Heart right ventricle (tissue), 16 donors: ENCODE results near the gene YARS1. TPM values are rescaled to one million over a fixed set of nuclear protein-coding genes. Genes with fewer than 3 reads are reported as not detected.

Experiments
- ATAC-seq, 8 donors: fragments of 200-7000 bp; cut with Tn5 transposase; one replicate each; pipeline ENCODE4 v1.9.1; 2020; ENCODE audit warnings: mild to moderate bottlenecking in 8 of 8, moderate library complexity in 8 of 8, moderate number of reproducible peaks in 1 of 8
- DNase-seq, 2 donors: peaks; one replicate each; pipeline ENCODE4 v3.0.0-alpha.2; 2020
- H3K27ac ChIP-seq, 10 donors: fragments of 200-600 bp; sonication (generic) in 2 of 10; one replicate each; pipeline versions ENCODE4 v1.5.0 to v1.8.0; 2020 to 2022; ENCODE audit warnings: mild to moderate bottlenecking in 3 of 10
- H3K27me3 ChIP-seq, 7 donors: fragments of 200-600 bp; one replicate each; pipeline ENCODE4 v1.8.0; 2021 to 2022; ENCODE audit warnings: mild to moderate bottlenecking in 2 of 7
- H3K36me3 ChIP-seq, 9 donors: fragments of 200-600 bp; sonication (generic) in 1 of 9; one replicate each; pipeline versions ENCODE4 v1.5.0 to v1.8.0; 2020 to 2022; ENCODE audit warnings: mild to moderate bottlenecking in 2 of 9
- H3K4me1 ChIP-seq, 9 donors: fragments of 200-600 bp; sonication (generic) in 1 of 9; one replicate each; pipeline versions ENCODE4 v1.5.0 to v1.8.0; 2020 to 2022; ENCODE audit warnings: mild to moderate bottlenecking in 4 of 9
- H3K4me3 ChIP-seq, 10 donors: fragments of 200-600 bp; sonication (generic) in 2 of 10; one replicate each; pipeline versions ENCODE4 v1.5.0 to v1.8.0; 2020 to 2022; ENCODE audit warnings: mild to moderate bottlenecking in 7 of 10, moderate library complexity in 2 of 10
- H3K9me3 ChIP-seq, 11 donors: fragments of 200-600 bp in 10 of 11; sonication (generic) in 2 of 11; one replicate each; pipeline versions ENCODE4 v1.5.0 to v1.8.0; 2013 to 2022; ENCODE audit warnings: mild to moderate bottlenecking in 2 of 11, control low read depth in 1 of 11, moderate library complexity in 1 of 11
- CTCF ChIP-seq, 9 donors: fragments of 200-600 bp; sonication (generic) in 2 of 9; IDR thresholded peaks; one replicate each; pipeline versions ENCODE4 v1.5.0 to v1.8.0; 2021 to 2022; ENCODE audit warnings: antibody characterized with exemption in 9 of 9, mild to moderate bottlenecking in 5 of 9, moderate library complexity in 1 of 9
- WGBS, 2 donors: extraction: QIAGEN DNeasy Blood & Tissue Kit; methylation state at CpG; one replicate each; pipeline ENCODE4 v1.1.7; 2013; ENCODE audit warnings: inconsistent platforms in 1 of 2; 5-methylcytosine and 5-hydroxymethylcytosine counted together
- intact Hi-C, 10 donors: fragments of 100-400 bp; cut with DNase I; formaldehyde crosslinking; loops; one replicate each; pipeline versions ENCODE4 v1.11.1 to v1.14.2; 2022
- polyA plus RNA-seq, 2 donors: library from polyadenylated mRNA; stranded (reverse); fragments of 200-250 nt; gene quantifications; one replicate each; pipeline ENCODE4 v1.2.3, GENCODE V29; 2013
- total RNA-seq, 10 donors: library from RNA; stranded (reverse); fragmentation: NEBNext Ultra II Directional in 3 of 10; extraction: Animal tissue kit (Norgen Biotek cat#: 25700) in 3 of 10; gene quantifications; one replicate each; pipeline versions ENCODE4 v1.2.1 to v1.2.4, GENCODE V29; 2021 to 2023
- donor health status: Arrhythmogenic right ventricular cardiomyopathy.
- donor health status: ischemic (EF 13 %, LVEDD 7.1; RV severe dilation, severe dysfunction).
- donor health status: healthy with polysubstance abuse.
- donor health status: DM: no; HTN: yes; CAD: no.
- donor health status: DM: no; HTN: no; CAD: no.
- donor health status: ischemic (EF 25% LVEDD 6.9; RV normal size, moderate dysfunction).
- donor health status: ischemic (EF 25% LVEDD 5.7; RV mildly dilated, moderate dysfunction).
- donor health status: healthy.
- donor health status: DM: yes; HTN: yes; CAD: no.
- donor health status: Ischemic cardiomyopathy.
- donor health status: ischemic (EF 35%, LVEDD 5.7; RV mildly dilated, moderate dysfunction).
- donor health status: nonischemic (EF 11% LVEDD 7.7; RV severe dilation, severe dysfunction).
- donor health status: DM: yes; HTN: yes; CAD: no.
- donor health status: PGD.
- donor health status: ischemic (EF 29% LVEDD 5.4; RV normal size, mild dysfunction).
- donor health status: nonischemic (EF 23%, LVEDD 6.1; RV moderate dilation, normal function).

YARS1 gene
- total and polyA plus RNA-seq, 12 donors: 20.5 to 48.5 (median 31.0) TPM

GRCh38 chr1:32761253-32761877 lies 55.8 kb downstream of the YARS1 start:
- intact Hi-C loops: no loop called here

GRCh38 chr1:32759997-32760623 lies 57.0 kb downstream of the YARS1 start:
- ATAC-seq (peak in 6 of 8 donors; percentile 12 to 39 (median 26)), DNase-seq (no peak)
- Histone ChIP-seq H3K4me1 (peaks cover 0 to 36% (median 15%) of the 10 kb centered on the region in 9 donors), H3K27ac (no peak overlapping the region), H3K27me3 (peaks cover 0 to 2% (median 0%) of the 10 kb centered on the region in 7 donors), H3K4me3 (no peak overlapping the region), H3K9me3 (no peaks in the 10 kb centered on the region), H3K36me3 (peaks cover 0 to 3% (median 0%) of the 10 kb centered on the region in 9 donors)
- 86 to 92% methylated on average over 14 of the region's 14 CpGs for WGBS, 2 donors
- intact Hi-C loops: no loop called here
- TF ChIP-seq CTCF (IDR thresholded peaks at IDR 0.05): no peak

More at GRCh38 chr1:32761253-32761877, 55.8 kb downstream of the YARS1 start:
- H3K27ac ChIP-seq: no peak overlapping the region
- H3K9me3 ChIP-seq: no peaks in the 10 kb centered on the region
- ATAC-seq: peak in 1 of 8 donors; percentile 21
- no peak overlapping the region for H3K4me3 ChIP-seq
- H3K4me1 ChIP-seq: peaks cover 0 to 31% (median 13%) of the 10 kb centered on the region in 9 donors
- no peaks in the 10 kb centered on the region for H3K27me3 ChIP-seq
- peaks cover 0 to 3% (median 0%) of the 10 kb centered on the region in 9 donors for H3K36me3 ChIP-seq
- WGBS, 2 donors: 55 to 62% methylated on average over 10 of the region's 10 CpGs
- no peak for TF ChIP-seq CTCF (IDR thresholded peaks at IDR 0.05)
- no peak for DNase-seq

DNA sequence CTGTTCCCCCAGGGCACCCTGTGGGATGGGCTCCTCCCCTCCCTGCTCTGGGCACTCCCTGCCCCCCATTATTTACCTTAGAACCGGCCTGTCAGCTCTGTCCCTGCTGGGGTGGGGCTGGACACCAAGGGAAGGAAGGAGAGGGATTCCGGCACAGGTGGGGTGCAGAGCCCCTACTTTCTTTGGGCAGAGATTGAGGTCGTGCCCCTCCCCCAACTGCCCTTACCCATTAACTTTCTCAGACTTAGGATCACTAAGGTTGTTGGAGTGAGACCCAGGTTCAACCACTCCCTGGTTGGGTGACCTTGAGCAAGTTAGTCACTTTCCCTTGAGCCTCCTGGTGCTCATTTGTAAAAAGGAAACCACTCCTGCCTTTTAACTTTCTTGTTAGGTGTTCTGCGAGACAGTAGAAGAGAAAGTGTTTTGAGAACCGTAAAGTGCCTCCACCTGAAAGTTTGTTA lies 57.6 kb downstream of the YARS1 start:
- Histone ChIP-seq H3K27me3 (peaks cover 0 to 8% (median 0%) of the 10 kb centered on the region in 7 donors), H3K36me3 (peaks cover 0 to under 1% (median 0%) of the 10 kb centered on the region in 9 donors), H3K27ac (no peak overlapping the region), H3K9me3 (no peaks in the 10 kb centered on the region), H3K4me1 (peaks cover 0 to 41% (median 20%) of the 10 kb centered on the region in 9 donors), H3K4me3 (no peak overlapping the region)
- no peak for TF ChIP-seq CTCF (IDR thresholded peaks at IDR 0.05)
- no peak for DNase-seq
- 82 to 85% methylated on average over 5 of the region's 5 CpGs for WGBS, 2 donors
- intact Hi-C loops: no loop called here
- ATAC-seq: no peak

DNA sequence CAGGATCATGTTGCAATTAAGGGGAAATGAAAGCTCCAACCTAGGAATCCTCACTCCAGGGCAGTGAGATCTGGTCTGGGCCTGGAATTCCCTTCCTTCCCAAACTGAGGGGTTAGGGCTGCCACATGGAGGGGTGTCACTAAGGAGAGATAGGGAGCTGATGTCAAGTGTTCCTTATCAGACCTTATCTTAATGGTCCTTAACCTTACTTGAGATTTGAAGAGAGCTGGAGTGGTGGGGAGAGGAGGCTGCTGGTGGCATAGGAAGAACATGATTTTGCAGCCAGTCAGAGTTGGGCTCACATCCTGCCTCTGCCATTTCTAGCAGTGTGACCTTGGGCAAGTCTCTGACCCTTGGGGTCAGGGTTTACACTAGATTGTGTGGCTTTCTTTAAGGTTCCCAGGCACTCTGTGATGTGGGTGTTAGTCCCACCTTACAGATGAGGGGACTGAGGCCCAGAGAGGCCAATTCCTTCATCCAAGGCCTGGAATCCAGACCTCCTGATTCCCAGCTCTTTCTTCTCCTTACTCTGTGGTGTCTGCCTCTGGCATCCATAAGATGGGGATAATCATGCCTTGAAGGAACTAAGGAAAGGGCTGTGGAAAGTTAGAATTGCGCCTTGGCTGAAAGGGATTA lies 58.2 kb downstream of the YARS1 start:
- intact Hi-C loops: no loop called here
- DNase-seq: no peak
- TF ChIP-seq CTCF (IDR thresholded peaks at IDR 0.05): no peak
- WGBS, 2 donors: 93 to 98% methylated on average over 1 of the region's 1 CpG
- H3K9me3 ChIP-seq: no peaks in the 10 kb centered on the region
- ATAC-seq: no peak
- peak overlapping the region in 1 of 10 donors; percentile 41 for H3K27ac ChIP-seq
- H3K36me3 ChIP-seq: no peaks in the 10 kb centered on the region
- H3K4me1 ChIP-seq: peaks cover 0 to 47% (median 26%) of the 10 kb centered on the region in 9 donors
- no peak overlapping the region for H3K4me3 ChIP-seq
- H3K27me3 ChIP-seq: peaks cover 0 to 14% (median 0%) of the 10 kb centered on the region in 7 donors
